T47D (cell line): ENCODE measurements around the gene PIGZ.
A peak's percentile ranks its signal among the peaks of the same experiment; 100 is the strongest.

Experiments used
- DNase-seq, 2 experiments: peaks; one replicate each; pipeline versions ENCODE4 v3.0.0 to v3.0.0-alpha.2; 2011 to 2012; ENCODE audit warnings: low read depth in 1 of 2, low spot score in 1 of 2
- JUND ChIP-seq: IDR thresholded peaks from 2 replicates; pipeline ENCODE4 v1.6.1; 2012; ENCODE audit warnings: low read depth
- in situ Hi-C: cut with HindIII; loops from 2 replicates; pipeline ENCODE4 v1.10.0; 2016; ENCODE audit warnings: low sequenced_read_pairs, low pct_unique_long_range_greater_than_20kb

Gene PIGZ

GRCh38 chr3:197007953-197008352, 39.3 kb upstream of the PIGZ start:
- no peak for TF ChIP-seq JUND
- DNase-seq: no peak
- in situ Hi-C loops: no loop called here

DNA sequence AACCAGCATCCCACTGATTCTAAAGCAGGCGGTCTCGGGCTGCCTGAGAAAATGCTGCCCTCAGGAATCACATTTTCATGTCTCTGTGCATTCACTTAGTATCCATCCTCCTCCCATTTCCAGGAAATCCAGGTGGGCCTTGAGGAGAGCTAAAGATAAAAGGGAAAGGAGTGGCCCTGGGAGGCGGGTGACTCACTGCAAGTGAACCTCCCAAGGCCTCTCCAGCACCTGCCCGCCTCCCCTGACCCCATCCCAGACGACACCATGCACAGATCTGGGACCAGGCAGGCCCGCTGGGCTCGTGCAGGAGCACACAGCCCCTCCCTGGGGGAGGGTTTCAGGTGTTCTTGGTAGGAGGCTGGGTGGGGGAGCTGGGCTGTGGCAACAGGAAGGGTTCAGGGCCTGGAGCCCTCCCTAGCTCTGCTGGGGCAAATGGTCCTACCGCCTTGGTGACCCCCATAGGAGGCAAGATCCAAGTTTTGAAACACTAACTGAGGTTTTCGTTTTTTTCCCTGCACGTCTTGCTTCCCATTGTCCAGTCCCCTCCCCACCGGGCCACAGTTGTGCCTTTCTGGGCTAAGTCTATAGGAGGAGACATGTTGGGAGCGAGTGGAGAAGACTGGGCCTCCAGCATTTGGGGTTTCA, 38.8 kb upstream of the PIGZ start:
- TF ChIP-seq JUND: no peak
- in situ Hi-C loops: no loop called here
- DNase-seq: no peak

GRCh38 chr3:197006860-197007259, 38.2 kb upstream of the PIGZ start:
- no peak for TF ChIP-seq JUND
- in situ Hi-C loops: no loop called here
- no peak for DNase-seq

GRCh38 chr3:197006446-197006845, 37.8 kb upstream of the PIGZ start:
- no peak for DNase-seq
- TF ChIP-seq JUND: no peak
- in situ Hi-C loops: no loop called here

DNA sequence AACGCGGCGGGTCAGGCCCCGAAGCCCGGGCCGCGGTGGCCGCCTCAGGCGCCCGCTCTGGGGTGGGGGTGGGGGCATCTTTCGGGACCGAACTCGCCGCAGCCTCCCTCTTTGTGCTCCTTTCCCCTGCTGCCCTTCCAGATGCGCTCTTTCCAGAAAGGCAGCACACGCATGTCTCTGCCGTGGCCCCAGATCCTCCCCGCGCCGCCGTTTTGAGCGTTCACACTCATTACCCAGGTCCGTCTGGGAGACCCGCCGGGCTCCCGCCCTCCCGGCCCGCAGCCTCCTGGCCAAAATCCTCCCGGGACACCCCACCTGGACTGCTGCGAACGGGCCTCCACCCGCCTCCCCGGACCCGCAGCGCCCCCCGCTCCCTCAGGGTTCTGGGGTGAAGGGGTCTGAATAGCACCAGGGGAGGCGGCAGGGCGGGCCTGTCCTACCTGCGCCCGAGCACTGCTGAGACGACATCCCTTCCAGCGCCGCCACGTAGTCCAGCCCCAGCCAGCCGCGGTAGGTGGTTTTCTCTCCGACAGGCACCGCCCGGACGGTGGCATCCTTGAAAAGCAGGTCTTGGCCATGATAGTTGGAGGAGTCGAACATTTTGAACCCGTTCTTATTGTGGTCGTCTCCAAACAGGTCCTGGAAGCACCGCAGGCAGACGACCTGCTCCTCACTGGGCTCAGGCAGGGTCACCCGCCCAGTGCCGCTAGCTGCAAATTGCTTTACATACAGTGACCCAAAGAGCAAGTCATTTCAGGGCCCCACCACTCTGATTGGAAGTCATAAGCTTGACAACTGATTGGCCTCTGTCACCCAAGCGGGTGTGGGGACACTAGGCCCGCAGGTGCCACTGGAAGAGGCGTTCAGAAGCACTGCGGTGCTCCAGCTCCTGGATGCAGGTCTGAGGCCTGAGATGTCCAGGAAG, 35.1 kb upstream of the PIGZ start:
- DNase-seq: peak in 1 of 2 experiments; percentile 73
- in situ Hi-C loops: no loop called here
- TF ChIP-seq JUND: no peak

- in situ Hi-C loops: no loop called here
- no peak for TF ChIP-seq JUND
- peak; percentile 96 to 100 for DNase-seq
These were observed 34.2 kb upstream of the PIGZ start for GRCh38 chr3:197002701-197003454.

- no peak for TF ChIP-seq JUND
- in situ Hi-C loops: no loop called here
- DNase-seq: no peak
These were observed 33.5 kb upstream of the PIGZ start for GRCh38 chr3:197001972-197002700.

DNA sequence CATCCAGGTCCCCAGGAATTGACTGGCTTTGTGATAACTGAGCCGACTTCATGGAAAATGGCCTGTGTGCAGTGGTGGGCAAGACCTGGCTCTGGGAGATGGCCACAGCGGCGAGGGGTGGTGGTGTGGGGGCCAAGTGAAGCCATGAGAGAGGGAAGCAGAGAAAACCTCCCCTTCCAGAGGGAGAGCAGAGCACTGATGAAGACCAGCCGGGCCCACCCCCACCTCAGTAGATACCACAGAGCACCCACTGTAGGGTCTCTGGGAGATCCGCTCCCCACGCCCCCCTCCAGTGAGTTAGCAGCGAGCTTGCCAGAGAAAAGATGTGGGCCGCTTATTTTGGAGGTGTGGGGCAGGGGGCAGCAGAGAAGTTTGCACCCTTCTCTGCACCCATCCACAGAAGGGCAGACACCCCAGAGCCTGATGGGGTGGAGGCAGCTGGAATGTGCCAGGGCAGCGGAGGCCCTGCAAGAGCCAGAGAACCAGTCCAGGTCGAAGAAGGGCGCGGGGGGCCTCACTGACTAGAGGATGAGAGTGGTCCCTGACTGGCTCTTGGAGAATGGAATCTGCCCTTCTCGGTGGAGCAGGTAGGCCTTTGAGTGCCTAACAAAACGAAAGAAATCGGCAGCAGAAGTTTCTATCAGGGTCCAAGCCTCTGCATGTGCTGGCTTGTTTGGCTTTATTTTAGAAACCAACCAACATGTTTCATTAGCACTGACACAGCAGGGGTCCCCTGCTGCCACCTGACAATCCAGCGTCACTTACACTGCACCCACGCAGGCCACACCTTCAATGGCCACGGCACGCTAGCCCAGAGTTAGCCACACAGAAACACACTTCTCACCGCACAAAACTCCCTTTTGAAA, 32.7 kb upstream of the PIGZ start:
- in situ Hi-C loops: no loop called here
- TF ChIP-seq JUND: no peak
- DNase-seq: no peak

DNA sequence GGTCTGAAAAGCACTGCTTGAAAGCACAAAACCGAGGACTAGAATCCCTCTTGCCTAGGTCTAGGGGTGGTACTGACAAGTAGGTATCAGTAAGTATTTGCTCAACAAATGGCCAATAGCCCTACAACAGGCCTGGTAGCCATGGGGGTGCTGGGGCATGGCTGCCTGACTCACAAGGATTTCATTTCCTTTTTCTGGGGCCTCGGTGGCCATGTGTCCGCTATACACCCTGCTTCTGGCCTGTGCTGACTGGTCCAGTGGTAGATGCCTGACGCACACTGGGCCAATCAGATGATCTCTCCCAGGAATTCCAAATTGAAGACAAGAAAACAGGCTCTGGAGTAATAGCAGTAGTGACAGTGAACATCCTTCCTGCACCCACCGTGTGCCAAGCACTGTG, 31.6 kb upstream of the PIGZ start:
- no peak for TF ChIP-seq JUND
- DNase-seq: no peak

DNA sequence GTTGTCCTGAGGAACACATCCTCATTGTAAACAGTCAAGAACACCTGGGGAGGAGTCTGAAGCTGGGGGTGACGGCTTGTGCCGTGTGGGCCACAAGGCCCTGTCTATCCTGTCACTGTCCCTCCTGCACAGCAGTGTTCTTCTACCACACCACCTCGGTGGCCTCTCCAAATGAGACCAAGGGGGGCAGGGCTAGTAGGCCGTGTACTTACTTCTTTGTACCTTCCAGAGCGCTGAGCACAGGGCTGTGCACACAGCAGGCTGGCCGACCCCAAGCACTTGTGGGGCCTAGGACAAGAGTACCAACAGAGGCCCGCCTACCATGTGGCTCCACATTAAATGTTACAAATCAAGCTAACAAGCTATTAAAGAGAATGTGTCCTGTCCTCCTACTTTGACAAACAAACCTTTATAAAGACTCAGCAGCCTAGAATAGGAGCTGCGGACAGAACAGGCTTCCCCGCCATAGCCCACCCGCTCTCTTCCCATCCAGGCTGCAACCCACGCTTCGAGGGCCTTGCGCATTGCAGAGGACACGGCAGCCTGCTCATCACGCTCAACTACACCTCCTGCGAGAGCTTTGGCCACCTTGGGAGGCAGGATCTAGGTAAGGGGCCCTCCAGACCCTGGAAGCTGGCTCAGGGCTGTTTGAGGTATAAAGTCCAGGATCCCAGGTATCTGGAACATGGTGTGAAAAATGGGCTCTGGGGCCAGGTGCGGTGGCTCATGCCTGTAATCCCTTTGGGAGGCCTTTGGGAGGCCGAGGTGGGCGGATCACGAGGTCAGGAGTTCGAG, 30.5 kb upstream of the PIGZ start:
- in situ Hi-C loops: no loop called here
- TF ChIP-seq JUND: no peak
- DNase-seq: no peak

More for the DNA sequence above, 31.6 kb upstream of the PIGZ start:
- in situ Hi-C loops: no loop called here

DNA sequence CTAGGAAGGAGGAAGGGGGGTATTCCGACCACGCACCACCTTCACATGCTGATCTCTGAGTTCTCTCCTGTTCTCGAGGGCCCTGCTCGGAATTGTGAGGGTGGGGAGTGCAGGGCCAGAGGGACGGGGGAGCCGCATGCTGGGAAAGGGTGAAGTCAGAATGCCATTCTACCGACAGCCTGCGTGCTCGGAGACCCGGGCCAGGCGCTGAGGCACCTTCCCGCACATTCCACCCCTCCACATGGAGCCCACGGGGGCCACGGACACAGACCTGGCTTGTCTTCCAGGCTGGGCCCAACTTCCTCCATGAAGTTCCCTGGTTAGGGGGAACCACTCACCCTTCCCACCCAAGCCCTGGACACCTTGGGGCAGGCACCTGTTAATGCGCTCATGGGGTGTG, 28.7 kb upstream of the PIGZ start:
- no peak for DNase-seq
- no peak for TF ChIP-seq JUND
- in situ Hi-C loops: no loop called here
